CD14-positive monocyte (primary cell): Measurements from ENCODE around the gene BCKDHB. TPM values are rescaled to one million over a fixed set of nuclear protein-coding genes. Genes with fewer than 3 reads are reported as not detected.

ENCODE experiments used
- DNase-seq, 3 donors: peaks; one replicate each; pipeline ENCODE4 v3.0.0-alpha.2; 2011 to 2022
- H2AFZ ChIP-seq: 2 replicates; pipeline ENCODE4 v1.6.0; 2012; ENCODE audit warnings: mild to moderate bottlenecking, low read depth, low read length, inconsistent platforms; ENCODE audit not compliant: insufficient read depth, poor library complexity, severe bottlenecking
- H3K27ac ChIP-seq, 2 donors: 1 replicate in 1 of 2; 2 replicates in 1 of 2; pipeline ENCODE4 v1.5.1; 2012 to 2013; ENCODE audit warnings: low read length in 2 of 2, control low read depth in 1 of 2, inconsistent platforms in 1 of 2, low read depth in 1 of 2, mild to moderate bottlenecking in 1 of 2
- H3K27me3 ChIP-seq, 2 donors: one replicate each; pipeline versions ENCODE4 v1.6.0 to v1.6.1; 2011 to 2013; ENCODE audit warnings: low read length in 2 of 2; ENCODE audit not compliant: control insufficient read depth in 2 of 2, insufficient read depth in 2 of 2
- H3K36me3 ChIP-seq, 2 donors: replicated peaks in 1 of 2; 1 replicate in 1 of 2; 2 replicates in 1 of 2; pipeline versions ENCODE4 v1.5.1 to v1.6.1; 2012 to 2013; ENCODE audit warnings: low read length in 2 of 2, control low read depth in 1 of 2, inconsistent platforms in 1 of 2, mild to moderate bottlenecking in 1 of 2; ENCODE audit not compliant: insufficient read depth in 2 of 2, control insufficient read depth in 1 of 2
- H3K4me1 ChIP-seq, 2 donors: 1 replicate in 1 of 2; 2 replicates in 1 of 2; pipeline versions ENCODE4 v1.5.1 to v1.6.1; 2012 to 2013; ENCODE audit warnings: low read length in 2 of 2, control low read depth in 1 of 2, inconsistent platforms in 1 of 2, mild to moderate bottlenecking in 1 of 2, moderate library complexity in 1 of 2; ENCODE audit not compliant: insufficient read depth in 2 of 2, control insufficient read depth in 1 of 2
- H3K4me2 ChIP-seq: replicated peaks from 2 replicates; pipeline ENCODE3; 2012; ENCODE audit warnings: low read length, moderate library complexity, mild to moderate bottlenecking; ENCODE audit not compliant: poor library complexity, severe bottlenecking; ENCODE audit errors: extremely low read depth
- H3K4me3 ChIP-seq, 3 experiments: fragments of 200-600 bp in 1 of 3; sonication (generic) in 1 of 3; replicated peaks in 1 of 3; 1 replicate in 2 of 3; 2 replicates in 1 of 3; pipeline ENCODE4 v1.5.1; 2011 to 2013; ENCODE audit warnings: low read length in 3 of 3, mild to moderate bottlenecking in 3 of 3, control low read depth in 2 of 3, low read depth in 2 of 3, inconsistent platforms in 1 of 3, moderate library complexity in 1 of 3
- H3K79me2 ChIP-seq: 2 replicates; pipeline ENCODE4 v1.6.0; 2012; ENCODE audit warnings: mild to moderate bottlenecking, control low read depth, inconsistent platforms, low read length, moderate library complexity; ENCODE audit not compliant: insufficient read depth
- H3K9ac ChIP-seq: 2 replicates; pipeline ENCODE4 v1.6.0; 2017; ENCODE audit warnings: low read length, mild to moderate bottlenecking; ENCODE audit not compliant: insufficient read depth, poor library complexity, severe bottlenecking
- H3K9me3 ChIP-seq, 2 donors: replicated peaks in 1 of 2; 1 replicate in 1 of 2; 2 replicates in 1 of 2; pipeline versions ENCODE4 v1.5.1 to v1.6.1; 2012 to 2013; ENCODE audit warnings: low read length in 2 of 2, control low read depth in 1 of 2; ENCODE audit not compliant: control insufficient read depth in 1 of 2, insufficient read depth in 1 of 2
- H4K20me1 ChIP-seq: 2 replicates; pipeline ENCODE4 v1.6.0; 2012; ENCODE audit warnings: mild to moderate bottlenecking, low read length, control low read depth, moderate library complexity; ENCODE audit not compliant: insufficient read depth
- H3K27ac Mint-ChIP-seq, 7 donors: one replicate each; pipeline ENCODE4 v1.8.0; 2020; ENCODE audit warnings: mild to moderate bottlenecking in 7 of 7, mixed read lengths in 7 of 7, moderate library complexity in 6 of 7, inconsistent platforms in 2 of 7
- H3K27me3 Mint-ChIP-seq, 3 donors: one replicate each; pipeline ENCODE4 v1.8.0; 2021 to 2022; ENCODE audit warnings: low read depth in 3 of 3, mild to moderate bottlenecking in 3 of 3, mixed read lengths in 3 of 3, moderate library complexity in 3 of 3, inconsistent platforms in 1 of 3
- H3K36me3 Mint-ChIP-seq, 2 donors: one replicate each; pipeline ENCODE4 v1.8.0; 2020; ENCODE audit warnings: mixed read lengths in 2 of 2, inconsistent platforms in 1 of 2, mild to moderate bottlenecking in 1 of 2
- H3K4me1 Mint-ChIP-seq: one replicate; pipeline ENCODE4 v1.8.0; 2020; ENCODE audit warnings: mild to moderate bottlenecking, mixed read lengths
- H3K4me3 Mint-ChIP-seq, 2 donors: one replicate each; pipeline ENCODE4 v1.8.0; 2020; ENCODE audit warnings: mild to moderate bottlenecking in 2 of 2, mixed read lengths in 2 of 2, moderate library complexity in 1 of 2
- H3K9me3 Mint-ChIP-seq, 7 donors: one replicate each; pipeline ENCODE4 v1.8.0; 2020 to 2022; ENCODE audit warnings: mixed read lengths in 7 of 7, mild to moderate bottlenecking in 6 of 7, moderate library complexity in 6 of 7, inconsistent platforms in 2 of 7
- CTCF ChIP-seq: fragments of 200-600 bp; IDR thresholded peaks from one replicate; pipeline ENCODE4 v1.8.0; 2022; ENCODE audit warnings: antibody characterized with exemption, mild to moderate bottlenecking
- WGBS: methylation state at CpG from one replicate; pipeline ENCODE4 v1.1.5; 2013; ENCODE audit warnings: missing lambda C conversion rate; ENCODE audit not compliant: insufficient coverage; 5-methylcytosine and 5-hydroxymethylcytosine counted together
- intact Hi-C, 2 donors: fragments of 100-400 bp; cut with micrococcal nuclease; formaldehyde crosslinking; loops; one replicate each; pipeline versions ENCODE4 v1.15.0 to v1.15.1; 2023
- polyA plus RNA-seq, 3 donors: library from polyadenylated mRNA; depleted of rRNA in 1 of 3; unstranded in 2 of 3; stranded (reverse) in 1 of 3; fragments of 300-500 nt in 2 of 3; fragments of >200 nt in 1 of 3; fragmentation: Illumina TruSeq in 2 of 3; gene quantifications; 1 replicate in 2 of 3; 2 replicates in 1 of 3; pipeline ENCODE4 v1.2.3, GENCODE V29; 2012 to 2021

The BCKDHB gene
- polyA plus RNA-seq, 3 donors: 1.8 to 4.6 (median 4.0) TPM

- peak overlapping the region in 1 of 2 donors; percentile 7 for H3K4me3 Mint-ChIP-seq
- H3K4me3 ChIP-seq: no peak overlapping the region
- WGBS: no CpG with 5 or more reads among the region's 3 CpGs
Observed at GRCh38 chr6:80174900-80175572, 68.6 kb downstream of the BCKDHB start.

GRCh38 chr6:80179695-80180094 lies 73.2 kb downstream of the BCKDHB start:
- Histone ChIP-seq H3K9ac (no peak overlapping the region), H3K4me3 (no peak overlapping the region), H3K27ac (no peak overlapping the region), H3K79me2 (no peaks in the 10 kb centered on the region), H3K9me3 (no peaks in the 10 kb centered on the region), H3K4me1 (peaks cover 5 to 9% of the 10 kb centered on the region in 2 donors), H3K27me3 (no peaks in the 10 kb centered on the region), H3K4me2 (no peak overlapping the region), H4K20me1 (no peaks in the 10 kb centered on the region), H2AFZ (no peak overlapping the region), H3K36me3 (no peaks in the 10 kb centered on the region)
- no peak for TF ChIP-seq CTCF
- Mint-ChIP-seq H3K27ac (no peak overlapping the region), H3K27me3 (peaks cover 0 to 2% (median 2%) of the 10 kb centered on the region in 3 donors), H3K4me1 (peaks cover 14% of the 10 kb centered on the region), H3K9me3 (peaks cover 0 to 3% (median 0%) of the 10 kb centered on the region in 7 donors), H3K4me3 (no peak overlapping the region), H3K36me3 (peaks cover 6% of the 10 kb centered on the region in 2 donors)
- intact Hi-C loops: no loop called here
- DNase-seq: no peak
- WGBS: 29% methylated on average over 1 of the region's 1 CpG

More at GRCh38 chr6:80174900-80175572, 68.6 kb downstream of the BCKDHB start:
- H3K4me1 ChIP-seq: peaks cover 5 to 9% of the 10 kb centered on the region in 2 donors
- no peak for DNase-seq
- peaks cover 0 to 3% (median 2%) of the 10 kb centered on the region in 3 donors for H3K27me3 Mint-ChIP-seq
- H3K27ac ChIP-seq: no peak overlapping the region
- H3K9me3 Mint-ChIP-seq: peaks cover 0 to 3% (median 0%) of the 10 kb centered on the region in 7 donors
- peaks cover 6 to 16% of the 10 kb centered on the region in 2 donors for H3K36me3 Mint-ChIP-seq
- intact Hi-C loops: no loop called here
- no peak overlapping the region for H2AFZ ChIP-seq
- H3K9ac ChIP-seq: no peak overlapping the region
- peaks cover 19% of the 10 kb centered on the region for H3K4me1 Mint-ChIP-seq
- H3K36me3 ChIP-seq: no peaks in the 10 kb centered on the region
- no peaks in the 10 kb centered on the region for H3K27me3 ChIP-seq
- H3K79me2 ChIP-seq: no peaks in the 10 kb centered on the region
- H3K27ac Mint-ChIP-seq: peak overlapping the region in 1 of 7 donors; percentile 79
- no peak for TF ChIP-seq CTCF
- no peaks in the 10 kb centered on the region for H3K9me3 ChIP-seq
- H3K4me2 ChIP-seq: no peak overlapping the region
- H4K20me1 ChIP-seq: no peaks in the 10 kb centered on the region
